PC-3 (cell line): ENCODE measurements around the gene PRDM5.

Experiments used
- EZH2 ChIP-seq: fragments of 300-600 bp; sonication (generic); IDR thresholded peaks from one replicate; pipeline ENCODE4 v1.6.1; 2017; ENCODE audit warnings: antibody characterized with exemption, mild to moderate bottlenecking, low read length; ENCODE audit not compliant: unreplicated experiment
- TF ChIP-seq, protein P1 (sequence below): fragments of 300-600 bp; sonication (generic); conservative IDR thresholded peaks from 2 replicates; pipeline ENCODE4 v1.5.1; 2017; ENCODE audit warnings: antibody characterized with exemption, low read depth, mild to moderate bottlenecking, low read length

DNA sequence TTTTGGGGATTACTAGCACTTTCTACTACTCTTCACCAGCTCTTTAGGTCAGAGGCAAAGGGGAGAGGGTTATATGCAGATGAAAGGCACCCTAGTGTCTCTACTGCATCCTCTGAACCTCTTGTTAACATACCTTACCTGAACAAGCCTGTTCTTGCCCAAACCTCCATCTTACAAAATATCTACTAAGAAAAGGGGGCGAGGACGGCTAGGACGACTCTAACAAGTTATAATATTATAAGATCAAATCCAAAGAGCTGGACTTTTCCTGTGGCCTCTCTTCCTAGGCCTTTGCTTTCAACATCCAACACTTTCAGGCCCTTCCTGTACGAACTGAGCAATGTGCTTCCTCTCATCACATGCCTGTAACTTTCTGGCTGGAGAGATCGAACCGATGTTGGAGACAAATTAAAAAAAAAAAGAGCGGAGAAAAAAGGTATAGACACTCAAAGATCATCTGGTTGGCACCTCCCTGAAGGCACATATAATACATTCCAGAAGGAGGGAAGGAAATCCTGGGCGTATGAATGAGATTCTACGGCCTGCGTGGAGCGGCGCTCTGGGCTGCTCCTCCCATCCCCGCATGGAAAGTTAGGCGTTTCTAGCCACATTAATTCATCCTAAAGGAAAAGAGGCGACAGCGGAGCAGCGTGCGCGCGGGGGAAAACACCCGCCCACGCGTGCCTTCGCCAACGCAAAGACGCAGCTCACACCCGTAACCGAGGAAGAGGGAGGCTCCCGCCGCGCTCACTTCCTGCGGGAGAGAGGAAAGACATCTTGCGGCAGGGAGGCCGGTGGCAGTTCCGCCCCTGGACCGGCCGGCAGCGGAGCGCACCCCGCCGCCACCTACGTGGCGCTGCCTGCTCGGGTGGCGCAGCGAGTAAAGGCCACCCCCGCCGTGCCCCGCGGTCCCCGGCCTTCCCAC, 808 bp downstream of the PRDM5 start:
- TF ChIP-seq EZH2, result no peak
- TF ChIP-seq, protein P1, sequence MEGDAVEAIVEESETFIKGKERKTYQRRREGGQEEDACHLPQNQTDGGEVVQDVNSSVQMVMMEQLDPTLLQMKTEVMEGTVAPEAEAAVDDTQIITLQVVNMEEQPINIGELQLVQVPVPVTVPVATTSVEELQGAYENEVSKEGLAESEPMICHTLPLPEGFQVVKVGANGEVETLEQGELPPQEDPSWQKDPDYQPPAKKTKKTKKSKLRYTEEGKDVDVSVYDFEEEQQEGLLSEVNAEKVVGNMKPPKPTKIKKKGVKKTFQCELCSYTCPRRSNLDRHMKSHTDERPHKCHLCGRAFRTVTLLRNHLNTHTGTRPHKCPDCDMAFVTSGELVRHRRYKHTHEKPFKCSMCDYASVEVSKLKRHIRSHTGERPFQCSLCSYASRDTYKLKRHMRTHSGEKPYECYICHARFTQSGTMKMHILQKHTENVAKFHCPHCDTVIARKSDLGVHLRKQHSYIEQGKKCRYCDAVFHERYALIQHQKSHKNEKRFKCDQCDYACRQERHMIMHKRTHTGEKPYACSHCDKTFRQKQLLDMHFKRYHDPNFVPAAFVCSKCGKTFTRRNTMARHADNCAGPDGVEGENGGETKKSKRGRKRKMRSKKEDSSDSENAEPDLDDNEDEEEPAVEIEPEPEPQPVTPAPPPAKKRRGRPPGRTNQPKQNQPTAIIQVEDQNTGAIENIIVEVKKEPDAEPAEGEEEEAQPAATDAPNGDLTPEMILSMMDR, result no peak
